HCT116 (cell line): ENCODE results near the gene TAS2R39. TPM values are rescaled to one million over a fixed set of nuclear protein-coding genes. Genes with fewer than 3 reads are reported as not detected.

Experiments used
- ATAC-seq: fragments of 200-7000 bp; cut with Tn5 transposase; 2 replicates; pipeline ENCODE4 v1.9.1; 2020; ENCODE audit warnings: mild to moderate bottlenecking, moderate library complexity
- BruUV-seq: library from RNA; stranded (reverse); fragments of 400-500 nt; replicated peaks from 2 replicates; lab custom pipeline; 2021; lab: Mats Ljungman, UMichigan
- CTCF ChIA-PET: fragments of 300-600 bp; sonication (Branson Sonifier 250); formaldehyde crosslinking; loops from one replicate; lab custom pipeline; 2021; ENCODE audit warnings: antibody characterized with exemption; lab: Charles Lee
- POLR2A ChIA-PET: fragments of 300-600, 350-600 bp; sonication (Branson Sonifier 250); formaldehyde crosslinking; loops from one replicate; lab custom pipeline; 2021; ENCODE audit warnings: antibody characterized with exemption; lab: Charles Lee
- RAD21 ChIA-PET, 2 experiments: fragments of 300-600 bp; sonication (Branson Sonifier 250); formaldehyde crosslinking; loops; one replicate each; lab custom pipeline; 2023; ENCODE audit warnings: low total read pairs in 2 of 2; ENCODE audit not compliant: uncharacterized antibody in 2 of 2, unreplicated experiment in 2 of 2, low non-redundant PET in 1 of 2; lab: Charles Lee
- DNase-seq: peaks from one replicate; pipeline ENCODE4 v3.0.0-alpha.2; 2010; ENCODE audit warnings: low read depth, low spot score
- H2AFZ ChIP-seq: fragments of 200-600 bp; shearing (Covaris generic), sonication (generic); 2 replicates; pipeline ENCODE4 v1.6.1; 2017; ENCODE audit warnings: low read depth, mixed run types, mixed read lengths, antibody characterized with exemption, low read length; ENCODE audit not compliant: poor library complexity, severe bottlenecking
- H3K27ac ChIP-seq: 2 replicates; pipeline ENCODE4 v1.5.1; 2012; ENCODE audit warnings: low read depth, low read length
- H3K27me3 ChIP-seq: fragments of 200-600 bp; sonication (generic); 2 replicates; pipeline ENCODE4 v1.6.1; 2016; ENCODE audit warnings: mixed run types, low read length, mixed read lengths; ENCODE audit not compliant: insufficient read depth
- H3K36me3 ChIP-seq, 2 experiments: fragments of 200-500 bp in 1 of 2; fragments of 200-600 bp in 1 of 2; sonication (Bioruptor generic) in 1 of 2; sonication (generic) in 1 of 2; 2 replicates each; pipeline versions ENCODE4 v1.5.1 to v1.6.1; 2014 to 2016; ENCODE audit warnings: low read length in 2 of 2, inconsistent platforms in 1 of 2, mixed read lengths in 1 of 2, mixed run types in 1 of 2; ENCODE audit not compliant: insufficient read depth in 2 of 2, control insufficient read depth in 1 of 2
- H3K4me1 ChIP-seq, 2 experiments: fragments of 200-600 bp in 1 of 2; sonication (generic) in 1 of 2; 2 replicates each; pipeline versions ENCODE4 v1.5.1 to v1.6.1; 2012 to 2017; ENCODE audit warnings: low read length in 2 of 2, inconsistent platforms in 1 of 2, mild to moderate bottlenecking in 1 of 2, mixed read lengths in 1 of 2, mixed run types in 1 of 2, moderate library complexity in 1 of 2; ENCODE audit not compliant: insufficient read depth in 2 of 2, control insufficient read depth in 1 of 2
- H3K4me2 ChIP-seq: fragments of 200-600 bp; sonication (generic); 2 replicates; pipeline ENCODE4 v1.6.1; 2017; ENCODE audit warnings: mixed run types, low read length, mixed read lengths
- H3K4me3 ChIP-seq, 2 experiments: fragments of 200-600 bp in 1 of 2; sonication (generic) in 1 of 2; replicated peaks in 1 of 2; 2 replicates each; pipeline ENCODE4 v1.5.1; 2011 to 2016; ENCODE audit warnings: low read length in 2 of 2, control low read depth in 1 of 2, low read depth in 1 of 2, mild to moderate bottlenecking in 1 of 2, mixed read lengths in 1 of 2, mixed run types in 1 of 2
- H3K79me2 ChIP-seq: fragments of 200-600 bp; sonication (generic); 2 replicates; pipeline ENCODE4 v1.6.1; 2017; ENCODE audit warnings: mild to moderate bottlenecking, mixed run types, low read length, moderate library complexity, mixed read lengths; ENCODE audit not compliant: insufficient read depth
- H3K9ac ChIP-seq: fragments of 200-600 bp; sonication (generic); 2 replicates; pipeline ENCODE4 v1.6.1; 2016; ENCODE audit warnings: low read length, mixed read lengths
- H3K9me2 ChIP-seq: fragments of 200-600 bp; sonication (generic), shearing (Covaris generic); 2 replicates; pipeline ENCODE4 v1.6.1; 2017; ENCODE audit warnings: mixed run types, mild to moderate bottlenecking, moderate library complexity; ENCODE audit not compliant: insufficient read depth
- H3K9me3 ChIP-seq, 2 experiments: fragments of 200-500 bp in 1 of 2; fragments of 200-600 bp in 1 of 2; sonication (Bioruptor generic) in 1 of 2; sonication (generic) in 1 of 2; 2 replicates each; pipeline ENCODE4 v1.6.1; 2014 to 2017; ENCODE audit warnings: low read length in 2 of 2, mixed read lengths in 2 of 2, inconsistent platforms in 1 of 2, low read depth in 1 of 2, mild to moderate bottlenecking in 1 of 2, mixed run types in 1 of 2, moderate library complexity in 1 of 2; ENCODE audit not compliant: control insufficient read depth in 1 of 2, insufficient read depth in 1 of 2
- H4K20me1 ChIP-seq: fragments of 200-600 bp; sonication (generic), shearing (Covaris generic); 2 replicates; pipeline ENCODE4 v1.6.1; 2017; ENCODE audit warnings: mixed run types, mild to moderate bottlenecking, moderate library complexity; ENCODE audit not compliant: insufficient read depth
- CEBPB ChIP-seq: IDR thresholded peaks from 2 replicates; pipeline ENCODE4 v1.6.1; 2012; ENCODE audit warnings: low read depth
- CTCF ChIP-seq, 3 experiments: fragments of 200-600 bp in 1 of 3; sonication (generic) in 1 of 3; IDR thresholded peaks in 2 of 3; conservative IDR thresholded peaks in 1 of 3; 2 replicates each; pipeline ENCODE4 v1.5.1; 2012 to 2017; ENCODE audit warnings: low read depth in 2 of 3, low read length in 2 of 3, antibody characterized with exemption in 1 of 3, borderline replicate concordance in 1 of 3, control low read depth in 1 of 3, mild to moderate bottlenecking in 1 of 3, mixed read lengths in 1 of 3, mixed run types in 1 of 3, moderate library complexity in 1 of 3; ENCODE audit not compliant: insufficient read depth in 1 of 3
- EZH2phosphoT487 ChIP-seq: fragments of 200-600 bp; IDR thresholded peaks from 2 replicates; pipeline ENCODE4 v1.6.1; 2018; ENCODE audit warnings: antibody characterized with exemption, borderline replicate concordance
- MAX ChIP-seq: IDR thresholded peaks from 2 replicates; pipeline ENCODE4 v1.6.1; 2012
- POLR2A ChIP-seq: IDR thresholded peaks from 2 replicates; pipeline ENCODE4 v1.7.0; 2011; ENCODE audit warnings: borderline replicate concordance; ENCODE audit not compliant: insufficient read depth, insufficient read length; ENCODE audit errors: extremely low read depth
- SIN3A ChIP-seq: IDR thresholded peaks from 2 replicates; pipeline ENCODE4 v1.6.1; 2012; ENCODE audit warnings: low read depth
- TCF7L2 ChIP-seq: IDR thresholded peaks from 2 replicates; pipeline ENCODE4 v1.7.0; 2011; ENCODE audit warnings: borderline replicate concordance, inconsistent platforms; ENCODE audit not compliant: insufficient read depth, insufficient read length; ENCODE audit errors: extremely low read depth
- ZFX ChIP-seq: fragments of 450-650 bp; IDR thresholded peaks from 2 replicates; pipeline ENCODE4 v1.6.1; 2017
- ZNF274 ChIP-seq: fragments of 200-500 bp; sonication (Bioruptor generic); IDR thresholded peaks from 2 replicates; pipeline ENCODE4 v1.6.1; 2014; ENCODE audit warnings: mild to moderate bottlenecking, low read depth, low read length, inconsistent platforms
- intact Hi-C: fragments of 100-400 bp; cut with micrococcal nuclease; formaldehyde crosslinking; loops from 2 replicates; pipeline ENCODE4 v1.10.0; 2022
- total RNA-seq: library from RNA; stranded (reverse); gene quantifications from one replicate; pipeline ENCODE4 v1.2.1, GENCODE V29; 2021; ENCODE audit not compliant: unreplicated experiment
- TF ChIP-seq, protein P1 (sequence below): IDR thresholded peaks from 2 replicates; pipeline ENCODE4 v1.6.1; 2012; ENCODE audit warnings: low read depth
- TF ChIP-seq, protein P2 (sequence below): IDR thresholded peaks from 2 replicates; pipeline ENCODE4 v1.6.1; 2012

TAS2R39 gene
- total RNA-seq, 1 experiment from 2014 or later = not detected

GRCh38 chr7:143230602-143231457 lies 47.6 kb downstream of the TAS2R39 start:
- BruUV-seq = no TSS peak
- Histone ChIP-seq H3K4me3 (no peak overlapping the region), H3K9me2 (no peaks in the 10 kb centered on the region), H3K9ac (no peak overlapping the region), H3K9me3 (no peaks in the 10 kb centered on the region; a peak in 1 of 4 replicates), H3K27ac (no peak overlapping the region), H3K36me3 (no peaks in the 10 kb centered on the region), H2AFZ (no peak overlapping the region), H3K27me3 (no peaks in the 10 kb centered on the region), H4K20me1 (no peaks in the 10 kb centered on the region), H3K4me2 (no peak overlapping the region), H3K79me2 (no peaks in the 10 kb centered on the region), H3K4me1 (no peaks in the 10 kb centered on the region)
- ChIA-PET POLR2A (no interaction called here), CTCF (no interaction called here), RAD21 (no interaction called here)
- ATAC-seq (no peak), DNase-seq (no peak)
- TF ChIP-seq ZNF274 (no peak), POLR2A (no peak), CEBPB (no peak), CTCF (IDR thresholded peaks at IDR 0.05 in 2 of 3, conservative IDR thresholded peaks at IDR 0.05 in 1 of 3; ENCODE audit: borderline replicate concordance in 1 of 3, insufficient read depth in 1 of 3, low read depth in 2 of 3, low read length in 2 of 3) (no peak), EZH2phosphoT487 (no peak), SIN3A (no peak), ZFX (no peak), MAX (no peak), TCF7L2 (no peak)
- TF ChIP-seq, protein P1, sequence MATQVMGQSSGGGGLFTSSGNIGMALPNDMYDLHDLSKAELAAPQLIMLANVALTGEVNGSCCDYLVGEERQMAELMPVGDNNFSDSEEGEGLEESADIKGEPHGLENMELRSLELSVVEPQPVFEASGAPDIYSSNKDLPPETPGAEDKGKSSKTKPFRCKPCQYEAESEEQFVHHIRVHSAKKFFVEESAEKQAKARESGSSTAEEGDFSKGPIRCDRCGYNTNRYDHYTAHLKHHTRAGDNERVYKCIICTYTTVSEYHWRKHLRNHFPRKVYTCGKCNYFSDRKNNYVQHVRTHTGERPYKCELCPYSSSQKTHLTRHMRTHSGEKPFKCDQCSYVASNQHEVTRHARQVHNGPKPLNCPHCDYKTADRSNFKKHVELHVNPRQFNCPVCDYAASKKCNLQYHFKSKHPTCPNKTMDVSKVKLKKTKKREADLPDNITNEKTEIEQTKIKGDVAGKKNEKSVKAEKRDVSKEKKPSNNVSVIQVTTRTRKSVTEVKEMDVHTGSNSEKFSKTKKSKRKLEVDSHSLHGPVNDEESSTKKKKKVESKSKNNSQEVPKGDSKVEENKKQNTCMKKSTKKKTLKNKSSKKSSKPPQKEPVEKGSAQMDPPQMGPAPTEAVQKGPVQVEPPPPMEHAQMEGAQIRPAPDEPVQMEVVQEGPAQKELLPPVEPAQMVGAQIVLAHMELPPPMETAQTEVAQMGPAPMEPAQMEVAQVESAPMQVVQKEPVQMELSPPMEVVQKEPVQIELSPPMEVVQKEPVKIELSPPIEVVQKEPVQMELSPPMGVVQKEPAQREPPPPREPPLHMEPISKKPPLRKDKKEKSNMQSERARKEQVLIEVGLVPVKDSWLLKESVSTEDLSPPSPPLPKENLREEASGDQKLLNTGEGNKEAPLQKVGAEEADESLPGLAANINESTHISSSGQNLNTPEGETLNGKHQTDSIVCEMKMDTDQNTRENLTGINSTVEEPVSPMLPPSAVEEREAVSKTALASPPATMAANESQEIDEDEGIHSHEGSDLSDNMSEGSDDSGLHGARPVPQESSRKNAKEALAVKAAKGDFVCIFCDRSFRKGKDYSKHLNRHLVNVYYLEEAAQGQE = no peak
- TF ChIP-seq, protein P2, sequence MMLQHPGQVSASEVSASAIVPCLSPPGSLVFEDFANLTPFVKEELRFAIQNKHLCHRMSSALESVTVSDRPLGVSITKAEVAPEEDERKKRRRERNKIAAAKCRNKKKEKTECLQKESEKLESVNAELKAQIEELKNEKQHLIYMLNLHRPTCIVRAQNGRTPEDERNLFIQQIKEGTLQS = no peak
- intact Hi-C loops = no loop called here
